ENCODE results near the gene INSR.
A peak's percentile ranks its signal among the peaks of the same experiment; 100 is the strongest.

DNA sequence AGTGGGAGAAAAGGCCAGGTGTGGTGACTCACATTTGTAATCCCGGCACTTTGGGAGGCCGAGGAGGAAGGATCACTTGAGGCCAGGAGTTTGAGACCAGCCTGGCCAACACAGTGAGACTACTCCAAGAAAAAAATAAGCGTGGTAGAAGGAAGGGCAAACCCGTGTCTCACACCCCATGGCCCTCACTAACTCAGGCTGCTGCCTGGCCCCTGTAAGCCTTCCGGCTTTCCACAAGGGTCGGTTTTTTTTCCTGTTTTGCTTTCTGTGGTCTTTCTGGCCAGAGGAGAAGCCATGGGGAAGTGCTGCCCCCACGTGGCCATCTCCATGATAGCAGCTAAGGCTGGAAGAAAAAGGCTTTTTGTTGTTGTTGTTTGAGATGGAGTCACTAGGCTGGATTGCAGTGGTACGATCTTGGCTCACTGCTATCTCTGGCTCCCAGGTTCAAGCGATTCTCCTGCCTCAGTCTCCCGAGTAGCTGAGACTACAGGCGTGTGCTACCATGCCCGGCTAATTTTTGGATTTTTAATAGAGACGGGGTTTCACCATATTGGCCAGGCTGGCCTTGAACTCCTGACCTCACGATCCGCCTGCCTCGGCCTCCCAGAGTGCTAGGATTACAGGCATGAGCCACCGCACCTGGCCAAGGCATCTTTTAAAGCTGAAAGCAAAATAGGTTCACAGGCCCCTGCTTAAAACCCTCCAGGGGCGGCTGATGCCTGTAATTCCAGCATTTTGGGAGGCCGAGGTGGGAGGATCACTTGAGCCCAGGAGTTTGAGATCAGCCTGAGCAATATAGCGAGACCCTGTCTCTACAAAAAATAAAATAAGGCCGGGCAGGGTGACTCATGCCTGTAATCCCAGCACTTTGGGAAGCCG lies 47.0 kb upstream of the INSR start:
- TF ChIP-seq CTCF (conservative IDR thresholded peaks at IDR 0.05; ENCODE audit: low read depth in 2 of 2) (peak; percentile 97 to 98), EZH2 (IDR thresholded peaks at IDR 0.05; ENCODE audit: low read depth, unreplicated experiment) (no peak), CREB1 (CRISPR knock-in tag; IDR thresholded peaks at IDR 0.05; ENCODE audit: low read depth) (no peak)
